Keratinocyte (primary cell): Measurements from ENCODE around the gene FBXO44. TPM values are rescaled to one million over a fixed set of nuclear protein-coding genes. Genes with fewer than 3 reads are reported as not detected.

ENCODE experiments used
- DNase-seq: peaks from one replicate; pipeline ENCODE4 v3.0.0-alpha.2; 2011; ENCODE audit warnings: low read depth, missing footprints, low spot score
- FAIRE-seq: peaks from 2 replicates; lab custom pipeline; 2011; peaks lifted over from hg19 to GRCh38; lab: Jason Lieb, UNC
- H2AFZ ChIP-seq: 2 replicates; pipeline ENCODE4 v1.6.0; 2012; ENCODE audit warnings: low read length, control low read depth, inconsistent platforms; ENCODE audit not compliant: control insufficient read depth
- H3K27ac ChIP-seq: 2 replicates; pipeline ENCODE4 v1.5.1; 2011; ENCODE audit warnings: low read length; ENCODE audit not compliant: control insufficient read depth, insufficient read depth
- H3K27me3 ChIP-seq: 3 replicates; pipeline ENCODE4 v1.6.0; 2011; ENCODE audit warnings: low read length; ENCODE audit not compliant: control insufficient read depth, insufficient read depth; ENCODE audit errors: extremely low read depth
- H3K36me3 ChIP-seq, 2 experiments: 2 replicates in 1 of 2; 3 replicates in 1 of 2; pipeline ENCODE4 v1.5.1; 2011; ENCODE audit warnings: low read length in 2 of 2, mild to moderate bottlenecking in 1 of 2; ENCODE audit not compliant: control insufficient read depth in 2 of 2, insufficient read depth in 2 of 2; ENCODE audit errors: extremely low read depth in 1 of 2
- H3K4me1 ChIP-seq: 3 replicates; pipeline ENCODE4 v1.5.1; 2011; ENCODE audit warnings: low read length; ENCODE audit not compliant: control insufficient read depth, insufficient read depth; ENCODE audit errors: extremely low read depth
- H3K4me2 ChIP-seq: 3 replicates; pipeline ENCODE4 v1.6.0; 2011; ENCODE audit warnings: low read depth, low read length; ENCODE audit not compliant: control insufficient read depth, insufficient read depth; ENCODE audit errors: extremely low read depth
- H3K4me3 ChIP-seq, 3 experiments: fragments of 200-600 bp in 1 of 3; sonication (generic) in 1 of 3; 2 replicates in 2 of 3; 3 replicates in 1 of 3; pipeline ENCODE4 v1.5.1; 2011 to 2016; ENCODE audit warnings: low read length in 3 of 3, mild to moderate bottlenecking in 3 of 3, control low read depth in 2 of 3, inconsistent platforms in 1 of 3, low read depth in 1 of 3, mixed read lengths in 1 of 3, mixed run types in 1 of 3, moderate library complexity in 1 of 3; ENCODE audit not compliant: control insufficient read depth in 2 of 3, insufficient read depth in 2 of 3; ENCODE audit errors: extremely low read depth in 1 of 3
- H3K79me2 ChIP-seq: 2 replicates; pipeline ENCODE4 v1.6.0; 2012; ENCODE audit warnings: low read length; ENCODE audit not compliant: control insufficient read depth, insufficient read depth
- H3K9ac ChIP-seq: 3 replicates; pipeline ENCODE4 v1.6.0; 2011; ENCODE audit warnings: low read length; ENCODE audit not compliant: control insufficient read depth, insufficient read depth; ENCODE audit errors: extremely low read depth
- H3K9me1 ChIP-seq: 3 replicates; pipeline ENCODE4 v1.6.0; 2011; ENCODE audit warnings: low read length; ENCODE audit not compliant: control insufficient read depth, insufficient read depth; ENCODE audit errors: extremely low read depth
- H3K9me3 ChIP-seq: 2 replicates; pipeline ENCODE4 v1.5.1; 2012; ENCODE audit warnings: low read depth, low read length; ENCODE audit not compliant: control insufficient read depth
- H4K20me1 ChIP-seq: 3 replicates; pipeline ENCODE4 v1.6.0; 2011; ENCODE audit warnings: low read length; ENCODE audit not compliant: control insufficient read depth, insufficient read depth; ENCODE audit errors: extremely low read depth
- CTCF ChIP-seq, 3 experiments: IDR thresholded peaks in 1 of 3; conservative IDR thresholded peaks in 1 of 3; optimal IDR thresholded peaks in 1 of 3; 2 replicates in 2 of 3; 3 replicates in 1 of 3; pipeline versions ENCODE3 to v1.5.1; 2011; ENCODE audit warnings: low read length in 3 of 3, mild to moderate bottlenecking in 3 of 3, moderate library complexity in 2 of 3, control low read depth in 1 of 3, inconsistent platforms in 1 of 3; ENCODE audit not compliant: insufficient read depth in 2 of 3; ENCODE audit errors: extremely low read depth in 1 of 3
- EZH2 ChIP-seq: IDR thresholded peaks from one replicate; pipeline ENCODE4 v1.6.1; 2012; ENCODE audit warnings: inconsistent platforms, mild to moderate bottlenecking, low read length, moderate library complexity
- dilution Hi-C: fragments of 300-500 bp; cut with MboI; formaldehyde crosslinking; loops from one replicate; pipeline ENCODE4 v1.7.0; 2020; ENCODE audit warnings: low sequenced_read_pairs; ENCODE audit not compliant: extremely low pct_ligation_motif_present
- polyA plus RNA-seq, 5 experiments: library from polyadenylated mRNA; depleted of rRNA in 3 of 5; stranded (reverse) in 3 of 5; stranded (forward) in 1 of 5; unstranded in 1 of 5; fragments of >200 nt; gene quantifications; 1 replicate in 1 of 5; 2 replicates in 3 of 5; 3 replicates in 1 of 5; pipeline versions ENCODE4 v1.2.1 to v1.2.3, GENCODE V29; 2011 to 2012; ENCODE audit warnings: missing spikeins in 2 of 5, low read depth in 1 of 5, low replicate concordance in 1 of 5

Gene FBXO44
- polyA plus RNA-seq, 1 donor (not counting 4 experiments of a cell fraction or from before 2014, with no cell fraction given) = 23.1 TPM

DNA sequence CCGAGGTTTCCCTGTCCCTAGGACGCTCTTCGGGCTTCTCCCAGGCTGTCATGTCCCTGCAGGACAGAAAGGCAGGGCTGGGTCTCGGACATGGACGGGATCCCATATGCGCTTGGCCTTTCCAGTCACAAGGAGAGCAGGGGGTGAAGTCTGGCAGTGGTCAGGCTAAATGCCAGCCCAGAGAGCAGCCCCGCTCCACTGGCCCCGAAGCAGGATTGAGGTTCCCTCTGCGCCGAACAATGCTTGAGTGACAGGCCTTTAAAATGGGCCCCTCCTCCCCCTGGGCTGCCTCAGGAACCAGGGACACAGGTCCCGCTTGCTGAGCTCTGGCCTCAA, 49.5 kb downstream of the FBXO44 start:
- Histone ChIP-seq H3K9me3 (no peaks in the 10 kb centered on the region), H3K9me1 (no peaks in the 10 kb centered on the region), H4K20me1 (no peaks in the 10 kb centered on the region), H3K79me2 (no peaks in the 10 kb centered on the region), H3K9ac (no peak overlapping the region), H3K4me1 (peaks cover 3% of the 10 kb centered on the region), H3K27me3 (peaks cover 57% of the 10 kb centered on the region), H3K4me3 (no peak overlapping the region), H3K27ac (no peak overlapping the region), H3K4me2 (no peak overlapping the region), H2AFZ (no peak overlapping the region), H3K36me3 (no peaks in the 10 kb centered on the region)
- dilution Hi-C loops = no loop called here
- FAIRE-seq (no peak), DNase-seq (no peak)
- TF ChIP-seq EZH2 (no peak), CTCF (optimal IDR thresholded peaks at IDR 0.05 in 1 of 3, IDR thresholded peaks at IDR 0.05 in 1 of 3, conservative IDR thresholded peaks at IDR 0.05 in 1 of 3; ENCODE audit: extremely low read depth in 1 of 3, insufficient read depth in 2 of 3, low read length in 3 of 3) (no peak)

DNA sequence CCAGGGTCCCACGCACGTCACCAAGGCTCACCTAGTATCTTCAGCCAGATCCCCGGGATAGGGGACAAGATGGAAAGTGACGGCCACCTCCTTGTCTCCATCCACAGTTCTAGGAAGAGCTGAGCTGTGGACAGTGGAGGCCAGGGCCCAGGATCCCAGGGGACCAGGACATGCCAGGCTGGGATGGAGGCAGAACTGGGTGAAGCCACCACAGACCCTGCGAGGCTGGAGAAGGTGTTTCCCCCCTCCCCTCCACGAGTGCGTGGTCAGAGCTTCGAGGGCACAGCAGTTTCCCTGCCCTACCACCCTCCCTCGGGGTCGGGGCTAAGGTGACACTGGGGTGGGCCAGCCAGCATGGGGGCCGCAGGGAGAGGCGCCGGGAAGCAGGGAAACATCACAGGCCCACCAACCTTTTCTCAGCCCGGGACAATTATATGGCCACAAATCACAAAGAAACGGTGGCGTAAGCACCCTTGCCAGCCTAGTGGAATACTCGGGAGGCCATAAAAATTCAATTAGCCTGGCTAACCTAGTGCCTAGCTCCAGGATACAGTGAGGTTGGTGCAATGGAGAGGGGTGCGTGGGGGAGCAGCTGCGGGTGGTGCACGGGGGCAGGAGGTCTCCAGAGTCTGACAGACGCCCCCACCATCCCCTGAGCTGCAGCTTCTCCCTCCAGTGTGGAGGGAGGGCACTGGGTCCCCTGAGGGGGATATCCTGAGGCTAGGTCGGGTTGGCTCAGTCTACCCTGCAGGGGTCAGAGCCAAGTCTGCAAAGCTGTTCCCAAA, 50.2 kb downstream of the FBXO44 start:
- no peak for FAIRE-seq
- Histone ChIP-seq H3K4me3 (no peak overlapping the region), H3K9me1 (no peaks in the 10 kb centered on the region), H3K9ac (no peak overlapping the region), H3K9me3 (no peaks in the 10 kb centered on the region), H3K27me3 (peaks cover 57% of the 10 kb centered on the region), H3K4me2 (no peak overlapping the region), H3K4me1 (peaks cover 3% of the 10 kb centered on the region), H3K36me3 (no peaks in the 10 kb centered on the region), H2AFZ (no peak overlapping the region), H3K27ac (no peak overlapping the region), H3K79me2 (no peaks in the 10 kb centered on the region), H4K20me1 (no peaks in the 10 kb centered on the region)
- dilution Hi-C loops = no loop called here
- TF ChIP-seq EZH2 = no peak
- no peak for TF ChIP-seq CTCF (optimal IDR thresholded peaks at IDR 0.05 in 1 of 3, IDR thresholded peaks at IDR 0.05 in 1 of 3, conservative IDR thresholded peaks at IDR 0.05 in 1 of 3; ENCODE audit: extremely low read depth in 1 of 3, insufficient read depth in 2 of 3, low read length in 3 of 3)
- no peak for DNase-seq
